Neutrophil (primary cell): ENCODE results near the gene RUFY1.

Experiments
- H3K27ac ChIP-seq: fragments of 200-600 bp; sonication (generic); 2 replicates; pipeline ENCODE4 v1.5.1; 2016; ENCODE audit warnings: mild to moderate bottlenecking, moderate library complexity
- H3K27me3 ChIP-seq: fragments of 200-600 bp; sonication (generic); 2 replicates; pipeline ENCODE4 v1.6.0; 2016; ENCODE audit warnings: mild to moderate bottlenecking
- H3K36me3 ChIP-seq: fragments of 200-600 bp; sonication (generic); 2 replicates; pipeline ENCODE4 v1.5.1; 2017
- H3K4me1 ChIP-seq, 2 experiments: fragments of 200-600 bp in 1 of 2; sonication (generic) in 1 of 2; 1 replicate in 1 of 2; 2 replicates in 1 of 2; pipeline versions ENCODE4 v1.5.1 to v1.6.1; 2013 to 2016; ENCODE audit warnings: low read depth in 1 of 2, low read length in 1 of 2, mild to moderate bottlenecking in 1 of 2, moderate library complexity in 1 of 2; ENCODE audit not compliant: control insufficient read depth in 1 of 2, insufficient read depth in 1 of 2
- H3K4me3 ChIP-seq, 2 experiments: fragments of 200-600 bp in 1 of 2; sonication (generic) in 1 of 2; 1 replicate in 1 of 2; 2 replicates in 1 of 2; pipeline ENCODE4 v1.5.1; 2013 to 2016; ENCODE audit warnings: low read depth in 1 of 2, low read length in 1 of 2, mild to moderate bottlenecking in 1 of 2, moderate library complexity in 1 of 2
- H3K9me3 ChIP-seq: fragments of 200-600 bp; sonication (generic); 2 replicates; pipeline ENCODE4 v1.5.1; 2016
- TF ChIP-seq, protein P1 (sequence below): fragments of 200-600 bp; sonication (generic); IDR thresholded peaks from 2 replicates; pipeline ENCODE4 v1.5.1; 2016; ENCODE audit warnings: antibody characterized with exemption

The RUFY1 gene

DNA sequence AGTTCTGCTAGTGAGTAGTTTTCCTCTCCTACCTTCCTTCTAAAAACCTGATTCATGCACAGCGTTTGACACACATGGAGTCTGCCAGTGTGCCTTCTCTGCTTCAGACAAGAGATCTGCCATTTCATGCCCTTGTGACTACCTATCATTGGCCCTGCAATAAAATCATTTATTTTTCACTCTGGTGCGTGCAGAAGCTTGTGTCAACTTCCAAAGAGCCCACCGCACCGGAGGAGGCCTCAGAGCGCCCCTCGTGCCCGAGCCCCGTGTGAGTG is 59.4 kb downstream of the RUFY1 start:
- H3K27ac ChIP-seq = peak overlapping the region; percentile 59
- TF ChIP-seq, protein P1, sequence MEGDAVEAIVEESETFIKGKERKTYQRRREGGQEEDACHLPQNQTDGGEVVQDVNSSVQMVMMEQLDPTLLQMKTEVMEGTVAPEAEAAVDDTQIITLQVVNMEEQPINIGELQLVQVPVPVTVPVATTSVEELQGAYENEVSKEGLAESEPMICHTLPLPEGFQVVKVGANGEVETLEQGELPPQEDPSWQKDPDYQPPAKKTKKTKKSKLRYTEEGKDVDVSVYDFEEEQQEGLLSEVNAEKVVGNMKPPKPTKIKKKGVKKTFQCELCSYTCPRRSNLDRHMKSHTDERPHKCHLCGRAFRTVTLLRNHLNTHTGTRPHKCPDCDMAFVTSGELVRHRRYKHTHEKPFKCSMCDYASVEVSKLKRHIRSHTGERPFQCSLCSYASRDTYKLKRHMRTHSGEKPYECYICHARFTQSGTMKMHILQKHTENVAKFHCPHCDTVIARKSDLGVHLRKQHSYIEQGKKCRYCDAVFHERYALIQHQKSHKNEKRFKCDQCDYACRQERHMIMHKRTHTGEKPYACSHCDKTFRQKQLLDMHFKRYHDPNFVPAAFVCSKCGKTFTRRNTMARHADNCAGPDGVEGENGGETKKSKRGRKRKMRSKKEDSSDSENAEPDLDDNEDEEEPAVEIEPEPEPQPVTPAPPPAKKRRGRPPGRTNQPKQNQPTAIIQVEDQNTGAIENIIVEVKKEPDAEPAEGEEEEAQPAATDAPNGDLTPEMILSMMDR = no peak
- peaks cover 16 to 18% of the 10 kb centered on the region in 2 experiments for H3K4me1 ChIP-seq
- H3K27me3 ChIP-seq = no peaks in the 10 kb centered on the region
- peaks cover 93% of the 10 kb centered on the region for H3K36me3 ChIP-seq
- H3K4me3 ChIP-seq = no peak overlapping the region
- H3K9me3 ChIP-seq = no peaks in the 10 kb centered on the region

DNA sequence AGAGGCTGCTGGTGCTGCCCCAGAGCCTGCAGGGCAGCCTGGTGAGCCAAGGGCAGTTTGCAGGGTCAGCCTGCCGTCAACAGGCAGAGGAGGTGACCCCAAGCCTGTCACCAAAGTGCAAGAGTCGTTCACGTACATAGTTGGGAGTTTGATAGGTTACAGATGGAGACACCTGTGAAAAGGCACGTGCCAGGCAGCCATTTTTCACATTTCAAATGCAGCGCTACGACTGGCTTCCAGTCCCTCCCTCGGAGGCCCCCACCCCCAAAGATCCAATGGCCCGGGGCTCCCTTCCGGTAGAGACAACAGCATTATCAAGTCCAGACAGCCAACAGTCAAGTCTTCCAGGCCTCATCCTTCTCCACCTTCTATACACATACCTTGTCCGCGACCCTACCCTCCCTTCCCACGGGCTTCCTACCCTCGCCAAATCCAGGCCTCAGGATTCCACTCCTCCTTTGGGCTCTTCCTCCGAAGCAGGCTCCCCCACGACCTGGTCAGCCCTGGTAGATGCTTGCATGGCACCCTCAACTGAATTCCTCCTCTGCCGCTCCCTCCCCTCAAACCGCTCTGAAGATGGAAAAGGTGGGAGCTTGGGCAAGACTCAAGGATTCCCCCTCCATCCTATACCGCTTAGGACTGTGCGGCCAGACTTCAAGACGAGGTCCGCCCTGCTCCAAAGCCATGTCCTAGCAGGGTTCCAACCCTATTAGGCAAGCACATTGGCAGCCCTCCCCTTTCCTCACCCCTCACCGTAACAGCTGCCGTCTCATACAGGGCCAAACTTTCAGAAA is 60.0 kb downstream of the RUFY1 start:
- H3K27me3 ChIP-seq = no peaks in the 10 kb centered on the region
- peak overlapping the region; percentile 59 for H3K27ac ChIP-seq
- H3K9me3 ChIP-seq = no peaks in the 10 kb centered on the region
- TF ChIP-seq, protein P1 = no peak
- peaks cover 95% of the 10 kb centered on the region for H3K36me3 ChIP-seq
- no peak overlapping the region for H3K4me3 ChIP-seq
- peaks cover 16 to 18% of the 10 kb centered on the region in 2 experiments for H3K4me1 ChIP-seq

DNA sequence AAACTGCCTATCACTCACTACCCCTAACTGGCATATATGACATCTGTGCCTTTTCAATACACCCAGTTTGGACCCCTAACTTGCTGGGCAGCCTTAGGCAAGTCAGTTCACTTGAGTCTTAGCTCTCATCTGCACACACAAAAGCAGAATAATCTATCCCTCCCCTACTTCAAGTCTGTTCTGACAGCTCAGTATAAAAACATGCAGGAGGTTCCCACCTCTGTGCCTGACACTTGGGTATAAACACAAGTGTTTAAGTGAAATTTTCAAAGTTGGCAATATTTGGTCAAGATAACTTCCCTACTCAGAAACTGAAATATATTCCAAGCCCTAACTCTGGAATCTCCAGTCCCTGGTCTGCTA is 60.5 kb downstream of the RUFY1 start:
- TF ChIP-seq, protein P1 = no peak
- Histone ChIP-seq H3K4me1 (peaks cover 16 to 18% of the 10 kb centered on the region in 2 experiments), H3K36me3 (peaks cover 95% of the 10 kb centered on the region)

DNA sequence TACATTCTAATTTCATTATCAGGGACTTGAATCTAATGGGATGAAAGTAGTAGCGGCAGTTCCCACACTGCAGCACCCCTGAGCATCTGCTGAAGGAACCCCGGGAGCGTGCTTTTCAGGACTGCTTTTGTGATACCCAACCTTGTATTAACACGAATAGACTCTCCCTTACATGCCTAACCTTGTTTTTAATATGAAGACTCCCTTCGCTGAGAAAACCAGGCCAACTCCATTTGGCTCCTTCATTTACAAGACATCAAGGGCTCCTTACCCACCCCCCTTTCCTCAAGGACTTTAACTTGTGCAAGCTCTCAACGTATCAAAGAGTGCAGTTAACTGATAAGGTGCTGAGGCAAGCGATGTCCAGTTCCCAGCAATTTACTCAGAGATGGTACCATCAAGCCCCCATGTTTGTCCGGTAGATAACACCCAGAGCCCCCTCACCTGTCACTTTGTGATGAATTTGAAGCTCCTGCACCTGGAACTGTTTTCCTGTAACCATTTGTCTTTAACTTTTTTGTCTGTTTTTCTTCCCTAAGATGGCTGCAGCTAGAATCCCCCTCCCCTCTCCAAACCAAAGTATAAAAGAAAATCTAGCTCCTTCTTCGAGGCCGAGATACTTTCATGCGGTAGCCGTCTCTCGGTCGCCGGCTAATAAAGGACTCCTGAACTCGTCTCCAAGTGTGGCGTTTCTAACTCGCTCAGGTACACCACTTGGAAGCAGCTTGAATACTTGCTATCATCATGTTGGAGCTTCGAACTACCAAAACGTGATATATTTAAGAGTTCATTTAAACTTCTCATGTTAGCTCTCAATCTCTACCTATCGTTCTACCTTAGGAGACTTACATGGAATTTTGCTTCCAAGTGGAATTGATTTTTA is 62.5 kb downstream of the RUFY1 start:
- H3K4me1 ChIP-seq = peaks cover 16 to 18% of the 10 kb centered on the region in 2 experiments
- H3K27me3 ChIP-seq = no peaks in the 10 kb centered on the region
- TF ChIP-seq, protein P1 = no peak
- H3K4me3 ChIP-seq = no peak overlapping the region
- H3K27ac ChIP-seq = no peak overlapping the region
- H3K36me3 ChIP-seq = peaks cover 95% of the 10 kb centered on the region
- H3K9me3 ChIP-seq = no peaks in the 10 kb centered on the region

More for the DNA sequence above, 60.5 kb downstream of the RUFY1 start:
- Histone ChIP-seq H3K27me3 (no peaks in the 10 kb centered on the region), H3K9me3 (no peaks in the 10 kb centered on the region), H3K27ac (peak overlapping the region; percentile 37), H3K4me3 (no peak overlapping the region)

DNA sequence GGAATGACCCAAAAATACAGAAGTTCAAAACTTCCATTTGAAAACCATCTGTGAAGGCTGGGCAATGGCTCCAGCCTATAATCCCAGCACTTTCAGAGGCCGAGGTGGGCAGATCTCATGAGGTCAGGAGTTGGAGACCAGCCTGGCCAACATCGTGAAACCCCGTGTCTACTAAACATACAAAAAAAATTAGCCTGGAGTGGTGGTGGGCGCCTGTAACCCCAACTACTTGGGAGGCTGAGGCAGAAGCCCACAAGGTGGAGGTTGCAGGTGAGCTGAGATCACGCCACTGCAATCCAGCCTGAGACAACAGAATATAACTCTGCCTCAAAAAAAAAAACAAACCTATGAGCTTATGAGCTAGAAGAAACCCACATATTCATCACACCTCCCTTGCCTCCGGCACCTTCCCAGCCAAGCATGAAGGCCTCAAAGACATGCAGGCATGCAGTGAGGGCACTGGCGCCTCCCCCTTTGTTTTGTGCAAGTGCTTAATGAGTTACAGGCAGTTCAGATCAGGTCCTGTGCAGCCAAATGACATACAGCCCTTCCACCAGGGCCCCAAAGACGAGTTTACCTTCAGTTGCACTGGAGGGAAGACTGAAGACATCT is 63.2 kb downstream of the RUFY1 start:
- TF ChIP-seq, protein P1 = no peak
- H3K27ac ChIP-seq = no peak overlapping the region
- H3K4me3 ChIP-seq = no peak overlapping the region
- peaks cover 11% of the 10 kb centered on the region in 2 experiments for H3K4me1 ChIP-seq
- no peaks in the 10 kb centered on the region for H3K9me3 ChIP-seq
- peaks cover 94% of the 10 kb centered on the region for H3K36me3 ChIP-seq
- H3K27me3 ChIP-seq = no peaks in the 10 kb centered on the region
